ENCODE data around the gene BCAM. TPM values are rescaled to one million over a fixed set of nuclear protein-coding genes. Genes with fewer than 3 reads are reported as not detected.
"Not testable (repeated sequence)": the region's sequence is repeated elsewhere in the genome, so short reads cannot be mapped to it uniquely, and the experiment has no call there.

Gene BCAM
- polyA plus RNA-seq, 1 donor from 2014 or later: 0.54 TPM

GRCh38 chr19:44834399-44834798, 25.5 kb downstream of the BCAM start:
- H3K27me3 ChIP-seq (ENCODE audit: insufficient read depth, low read depth, low read length); H3K9me2 ChIP-seq (ENCODE audit: insufficient read depth, low read length); H4K20me1 ChIP-seq (ENCODE audit: insufficient read depth); H3K9me3 ChIP-seq (ENCODE audit: low read length); H3F3A ChIP-seq (ENCODE audit: insufficient read depth, low read length, poor library complexity, severe bottlenecking); H3K9ac ChIP-seq (ENCODE audit: low read length); H3K36me3 ChIP-seq (ENCODE audit: insufficient read depth, low read length); H3K27ac ChIP-seq (ENCODE audit: low read length); H3K4me3 ChIP-seq (ENCODE audit: low read length); H3K4me2 ChIP-seq (ENCODE audit: low read length); H3K79me2 ChIP-seq (replicated peaks; ENCODE audit: insufficient read depth, low read length); H2AFZ ChIP-seq (ENCODE audit: low read depth, low read length): not testable (repeated sequence)

GRCh38 chr19:44839276-44839675, 30.4 kb downstream of the BCAM start:
- no peaks in the 10 kb centered on the region for H4K20me1 ChIP-seq (ENCODE audit: insufficient read depth)

DNA sequence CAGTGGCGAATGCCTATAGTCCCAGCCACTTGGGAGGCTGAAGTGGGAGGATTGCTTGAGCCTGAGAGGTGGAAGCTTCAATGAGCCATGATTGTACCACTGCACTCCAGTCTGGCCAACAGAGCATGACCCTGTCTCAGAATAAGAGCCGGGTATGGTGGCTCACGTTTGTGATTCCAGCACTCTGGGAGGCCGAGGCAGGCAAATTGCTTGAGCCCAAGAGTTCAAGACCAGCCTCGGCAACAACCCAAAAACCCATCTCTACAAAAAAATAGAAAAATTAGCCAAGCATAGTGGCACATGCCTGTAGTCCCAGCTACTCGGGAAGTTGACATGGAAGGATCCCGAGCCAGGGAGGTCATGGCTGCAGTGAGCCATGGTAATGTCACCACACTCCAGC, 31.9 kb downstream of the BCAM start:
- TF ChIP-seq CTCF (IDR thresholded peaks at IDR 0.05; ENCODE audit: poor library complexity, severe bottlenecking) (no peak), POLR2AphosphoS5 (IDR thresholded peaks at IDR 0.05) (no peak), RAD21 (conservative IDR thresholded peaks at IDR 0.05) (no peak), SMC3 (conservative IDR thresholded peaks at IDR 0.05; ENCODE audit: poor library complexity) (no peak), TAF1 (IDR thresholded peaks at IDR 0.05; ENCODE audit: low read depth) (no peak)
- TF ChIP-seq, protein P1, sequence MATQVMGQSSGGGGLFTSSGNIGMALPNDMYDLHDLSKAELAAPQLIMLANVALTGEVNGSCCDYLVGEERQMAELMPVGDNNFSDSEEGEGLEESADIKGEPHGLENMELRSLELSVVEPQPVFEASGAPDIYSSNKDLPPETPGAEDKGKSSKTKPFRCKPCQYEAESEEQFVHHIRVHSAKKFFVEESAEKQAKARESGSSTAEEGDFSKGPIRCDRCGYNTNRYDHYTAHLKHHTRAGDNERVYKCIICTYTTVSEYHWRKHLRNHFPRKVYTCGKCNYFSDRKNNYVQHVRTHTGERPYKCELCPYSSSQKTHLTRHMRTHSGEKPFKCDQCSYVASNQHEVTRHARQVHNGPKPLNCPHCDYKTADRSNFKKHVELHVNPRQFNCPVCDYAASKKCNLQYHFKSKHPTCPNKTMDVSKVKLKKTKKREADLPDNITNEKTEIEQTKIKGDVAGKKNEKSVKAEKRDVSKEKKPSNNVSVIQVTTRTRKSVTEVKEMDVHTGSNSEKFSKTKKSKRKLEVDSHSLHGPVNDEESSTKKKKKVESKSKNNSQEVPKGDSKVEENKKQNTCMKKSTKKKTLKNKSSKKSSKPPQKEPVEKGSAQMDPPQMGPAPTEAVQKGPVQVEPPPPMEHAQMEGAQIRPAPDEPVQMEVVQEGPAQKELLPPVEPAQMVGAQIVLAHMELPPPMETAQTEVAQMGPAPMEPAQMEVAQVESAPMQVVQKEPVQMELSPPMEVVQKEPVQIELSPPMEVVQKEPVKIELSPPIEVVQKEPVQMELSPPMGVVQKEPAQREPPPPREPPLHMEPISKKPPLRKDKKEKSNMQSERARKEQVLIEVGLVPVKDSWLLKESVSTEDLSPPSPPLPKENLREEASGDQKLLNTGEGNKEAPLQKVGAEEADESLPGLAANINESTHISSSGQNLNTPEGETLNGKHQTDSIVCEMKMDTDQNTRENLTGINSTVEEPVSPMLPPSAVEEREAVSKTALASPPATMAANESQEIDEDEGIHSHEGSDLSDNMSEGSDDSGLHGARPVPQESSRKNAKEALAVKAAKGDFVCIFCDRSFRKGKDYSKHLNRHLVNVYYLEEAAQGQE (IDR thresholded peaks at IDR 0.05; ENCODE audit: borderline replicate concordance): no peak
- no peaks in the 10 kb centered on the region for H3K36me3 ChIP-seq (ENCODE audit: insufficient read depth, low read length)

More at GRCh38 chr19:44839276-44839675, 30.4 kb downstream of the BCAM start:
- Histone ChIP-seq H2AFZ (ENCODE audit: low read depth, low read length) (no peak overlapping the region), H3K4me2 (ENCODE audit: low read length) (no peak overlapping the region), H3K27me3 (ENCODE audit: insufficient read depth, low read depth, low read length) (no peaks in the 10 kb centered on the region), H3K9me3 (ENCODE audit: low read length) (no peaks in the 10 kb centered on the region), H3K4me3 (ENCODE audit: low read length) (no peak overlapping the region), H3K36me3 (ENCODE audit: insufficient read depth, low read length) (no peaks in the 10 kb centered on the region), H3K9me2 (ENCODE audit: insufficient read depth, low read length) (no peaks in the 10 kb centered on the region), H3K27ac (ENCODE audit: low read length) (no peak overlapping the region), H3K79me2 (replicated peaks; ENCODE audit: insufficient read depth, low read length) (no peaks in the 10 kb centered on the region), H3K9ac (ENCODE audit: low read length) (no peak overlapping the region), H3F3A (ENCODE audit: insufficient read depth, low read length, poor library complexity, severe bottlenecking) (no peaks in the 10 kb centered on the region)
- TF ChIP-seq EZH2 (IDR thresholded peaks at IDR 0.05; ENCODE audit: borderline replicate concordance, insufficient read depth, low read length, poor library complexity, severe bottlenecking): no peak
- no peak for TF ChIP-seq MXI1 (conservative IDR thresholded peaks at IDR 0.05; ENCODE audit: poor library complexity, severe bottlenecking)
- TF ChIP-seq RAD21 (conservative IDR thresholded peaks at IDR 0.05): no peak

More for the DNA sequence above, 31.9 kb downstream of the BCAM start:
- Histone ChIP-seq H3F3A (ENCODE audit: insufficient read depth, low read length, poor library complexity, severe bottlenecking) (no peaks in the 10 kb centered on the region), H4K20me1 (ENCODE audit: insufficient read depth) (no peaks in the 10 kb centered on the region), H3K27me3 (ENCODE audit: insufficient read depth, low read depth, low read length) (no peaks in the 10 kb centered on the region), H3K27ac (ENCODE audit: low read length) (no peak overlapping the region), H3K4me3 (ENCODE audit: low read length) (no peak overlapping the region), H3K9me2 (ENCODE audit: insufficient read depth, low read length) (no peaks in the 10 kb centered on the region), H3K9ac (ENCODE audit: low read length) (no peak overlapping the region), H3K4me2 (ENCODE audit: low read length) (no peak overlapping the region), H3K9me3 (ENCODE audit: low read length) (no peaks in the 10 kb centered on the region), H3K79me2 (replicated peaks; ENCODE audit: insufficient read depth, low read length) (no peaks in the 10 kb centered on the region), H2AFZ (ENCODE audit: low read depth, low read length) (no peak overlapping the region)

Measured in neural cell (in vitro differentiated cells).